ENCODE measurements around the gene DNAI7. TPM values are rescaled to one million over a fixed set of nuclear protein-coding genes. Genes with fewer than 3 reads are reported as not detected.

The DNAI7 gene
- total RNA-seq, 2 donors from 2014 or later: 1.6 TPM

GRCh38 chr12:25151476-25151875 is 43.5 kb downstream of the DNAI7 start:
- 78 to 100% methylated on average over 1 to 5 of the region's 5 CpGs for WGBS, 2 experiments (ENCODE audit: insufficient coverage in 1 of 2, insufficient read length in 1 of 2)
- Histone ChIP-seq H3K36me3 (ENCODE audit: control insufficient read depth, insufficient read depth, low read length) (no peaks in the 10 kb centered on the region), H3K4me3 (ENCODE audit: low read length) (no peak overlapping the region), H3K9ac (ENCODE audit: extremely low read depth, low read length, poor library complexity, severe bottlenecking) (no peak overlapping the region), H3K27me3 (ENCODE audit: control insufficient read depth, insufficient read depth, low read length, poor library complexity, severe bottlenecking) (no peaks in the 10 kb centered on the region), H3K9me3 (ENCODE audit: control insufficient read depth, low read length) (no peaks in the 10 kb centered on the region), H3K4me1 (ENCODE audit: control insufficient read depth, insufficient read depth, low read length) (no peaks in the 10 kb centered on the region), H3K27ac (ENCODE audit: low read depth, low read length) (no peak overlapping the region)
- Mint-ChIP-seq H3K27ac (no peak overlapping the region), H3K9me3 (no peaks in the 10 kb centered on the region), H3K4me3 (no peak overlapping the region), H3K36me3 (ENCODE audit: low read depth) (no peaks in the 10 kb centered on the region), H3K27me3 (ENCODE audit: insufficient read depth) (no peaks in the 10 kb centered on the region), H3K4me1 (peaks cover 6% of the 10 kb centered on the region)
- peak; percentile 62 for DNase-seq
- TF ChIP-seq CTCF (conservative IDR thresholded peaks at IDR 0.05): no peak

- H3K4me3 Mint-ChIP-seq: no peak overlapping the region
- WGBS, 2 experiments (ENCODE audit: insufficient coverage in 1 of 2, insufficient read length in 1 of 2): 97 to 100% methylated on average over 1 of the region's 1 CpG
- no peaks in the 10 kb centered on the region for H3K36me3 Mint-ChIP-seq (ENCODE audit: low read depth)
- DNase-seq: no peak
- Histone ChIP-seq H3K27ac (ENCODE audit: low read depth, low read length) (no peak overlapping the region), H3K36me3 (ENCODE audit: control insufficient read depth, insufficient read depth, low read length) (no peaks in the 10 kb centered on the region), H3K27me3 (ENCODE audit: control insufficient read depth, insufficient read depth, low read length, poor library complexity, severe bottlenecking) (no peaks in the 10 kb centered on the region), H3K4me3 (ENCODE audit: low read length) (no peak overlapping the region), H3K9ac (ENCODE audit: extremely low read depth, low read length, poor library complexity, severe bottlenecking) (no peak overlapping the region), H3K4me1 (ENCODE audit: control insufficient read depth, insufficient read depth, low read length) (no peaks in the 10 kb centered on the region), H3K9me3 (ENCODE audit: control insufficient read depth, low read length) (no peaks in the 10 kb centered on the region)
- TF ChIP-seq CTCF (conservative IDR thresholded peaks at IDR 0.05): no peak
- H3K27me3 Mint-ChIP-seq (ENCODE audit: insufficient read depth): no peaks in the 10 kb centered on the region
- H3K4me1 Mint-ChIP-seq: peaks cover 4% of the 10 kb centered on the region
- H3K9me3 Mint-ChIP-seq: no peaks in the 10 kb centered on the region
- no peak overlapping the region for H3K27ac Mint-ChIP-seq
Observed at GRCh38 chr12:25146686-25147085, 48.3 kb downstream of the DNAI7 start.

- Mint-ChIP-seq H3K4me3 (no peak overlapping the region), H3K27me3 (ENCODE audit: insufficient read depth) (no peaks in the 10 kb centered on the region), H3K27ac (peak overlapping the region; percentile 13), H3K4me1 (peaks cover 10% of the 10 kb centered on the region), H3K36me3 (ENCODE audit: low read depth) (peaks cover 3% of the 10 kb centered on the region), H3K9me3 (peaks cover 23% of the 10 kb centered on the region)
- peaks cover 24% of the 10 kb centered on the region for H3K9me3 ChIP-seq (ENCODE audit: control insufficient read depth, low read length)
- no peaks in the 10 kb centered on the region for H3K4me1 ChIP-seq (ENCODE audit: control insufficient read depth, insufficient read depth, low read length)
- peak; percentile 95 for DNase-seq
- no peak overlapping the region for H3K27ac ChIP-seq (ENCODE audit: low read depth, low read length)
- peak; percentile 89 for TF ChIP-seq CTCF (conservative IDR thresholded peaks at IDR 0.05)
- no peaks in the 10 kb centered on the region for H3K27me3 ChIP-seq (ENCODE audit: control insufficient read depth, insufficient read depth, low read length, poor library complexity, severe bottlenecking)
- no peak overlapping the region for H3K9ac ChIP-seq (ENCODE audit: extremely low read depth, low read length, poor library complexity, severe bottlenecking)
- H3K4me3 ChIP-seq (ENCODE audit: low read length): no peak overlapping the region
- WGBS, 2 experiments (ENCODE audit: insufficient coverage in 1 of 2, insufficient read length in 1 of 2): 78 to 80% methylated on average over 1 to 6 of the region's 6 CpGs
- no peaks in the 10 kb centered on the region for H3K36me3 ChIP-seq (ENCODE audit: control insufficient read depth, insufficient read depth, low read length)
Observed at GRCh38 chr12:25135531-25136154, 59.3 kb downstream of the DNAI7 start.

Data from endodermal cell (in vitro differentiated cells).